GM23248 (cell line): ENCODE data around the gene CEL.

ENCODE experiments used
- EZH2 ChIP-seq: fragments of 200-600 bp; sonication (generic); IDR thresholded peaks from 2 replicates; pipeline ENCODE4 v1.6.1; 2018; ENCODE audit warnings: antibody characterized with exemption, mild to moderate bottlenecking; ENCODE audit not compliant: insufficient read depth, poor library complexity, severe bottlenecking
- EZH2phosphoT487 ChIP-seq: fragments of 200-600 bp; sonication (generic); IDR thresholded peaks from 2 replicates; pipeline ENCODE4 v1.6.1; 2018; ENCODE audit warnings: antibody characterized with exemption, moderate library complexity, mild to moderate bottlenecking, low read depth; ENCODE audit not compliant: insufficient read depth

GRCh38 chr9:133088146-133088750, 26.5 kb downstream of the CEL start:
- TF ChIP-seq EZH2 (no peak), EZH2phosphoT487 (no peak)
